Memory B cell (primary cell): Measurements from ENCODE around the gene CREB3L2.

Experiments used
- ATAC-seq: fragments of 150-1000 bp; cut with Tn5 transposase; 2 replicates; pipeline ENCODE4 v1.10.0; 2021; ENCODE audit warnings: low read depth, mild to moderate bottlenecking, moderate library complexity
- DNase-seq, 2 donors: peaks; one replicate each; pipeline ENCODE4 v3.0.0; 2022; ENCODE audit warnings: low spot score in 2 of 2
- H3K27ac Mint-ChIP-seq: one replicate; pipeline ENCODE4 v1.8.0; 2022; ENCODE audit warnings: mild to moderate bottlenecking, moderate library complexity, mixed read lengths
- H3K27me3 Mint-ChIP-seq: one replicate; pipeline ENCODE4 v1.8.0; 2022; ENCODE audit warnings: mixed read lengths
- H3K36me3 Mint-ChIP-seq: one replicate; pipeline ENCODE4 v1.8.0; 2022; ENCODE audit warnings: mild to moderate bottlenecking, mixed read lengths
- H3K4me1 Mint-ChIP-seq: one replicate; pipeline ENCODE4 v1.8.0; 2022; ENCODE audit warnings: mixed read lengths
- H3K4me3 Mint-ChIP-seq: one replicate; pipeline ENCODE4 v1.8.0; 2022; ENCODE audit warnings: mild to moderate bottlenecking, moderate library complexity, mixed read lengths
- H3K9me3 Mint-ChIP-seq: one replicate; pipeline ENCODE4 v1.8.0; 2022; ENCODE audit warnings: mixed read lengths

The CREB3L2 gene

GRCh38 chr7:137952426-137952805 lies 49.5 kb downstream of the CREB3L2 start:
- no peak overlapping the region for H3K27ac Mint-ChIP-seq
- no peaks in the 10 kb centered on the region for H3K27me3 Mint-ChIP-seq
- DNase-seq: no peak
- no peak overlapping the region for H3K4me3 Mint-ChIP-seq
- H3K36me3 Mint-ChIP-seq: peaks cover 3% of the 10 kb centered on the region
- peaks cover 5% of the 10 kb centered on the region for H3K4me1 Mint-ChIP-seq
- no peak for ATAC-seq
- no peaks in the 10 kb centered on the region for H3K9me3 Mint-ChIP-seq

- H3K9me3 Mint-ChIP-seq: no peaks in the 10 kb centered on the region
- no peak overlapping the region for H3K4me3 Mint-ChIP-seq
- peaks cover 5% of the 10 kb centered on the region for H3K4me1 Mint-ChIP-seq
- no peaks in the 10 kb centered on the region for H3K27me3 Mint-ChIP-seq
- H3K36me3 Mint-ChIP-seq: peaks cover 3% of the 10 kb centered on the region
- DNase-seq (no peak), ATAC-seq (no peak)
- no peak overlapping the region for H3K27ac Mint-ChIP-seq
Observed at GRCh38 chr7:137951700-137952425, 50.0 kb downstream of the CREB3L2 start.

GRCh38 chr7:137950967-137951366 lies 50.9 kb downstream of the CREB3L2 start:
- Mint-ChIP-seq H3K36me3 (peaks cover 3% of the 10 kb centered on the region), H3K27ac (no peak overlapping the region)
- no peak for DNase-seq

GRCh38 chr7:137950263-137950621 lies 51.6 kb downstream of the CREB3L2 start:
- Mint-ChIP-seq H3K36me3 (peaks cover 3% of the 10 kb centered on the region), H3K4me1 (peaks cover 5% of the 10 kb centered on the region), H3K27me3 (no peaks in the 10 kb centered on the region), H3K27ac (no peak overlapping the region), H3K4me3 (no peak overlapping the region), H3K9me3 (no peaks in the 10 kb centered on the region)
- ATAC-seq: no peak
- DNase-seq: no peak

More at GRCh38 chr7:137950967-137951366, 50.9 kb downstream of the CREB3L2 start:
- Mint-ChIP-seq H3K27me3 (no peaks in the 10 kb centered on the region), H3K4me1 (peaks cover 5% of the 10 kb centered on the region), H3K9me3 (no peaks in the 10 kb centered on the region), H3K4me3 (no peak overlapping the region)
- no peak for ATAC-seq

GRCh38 chr7:137949416-137950262 lies 52.2 kb downstream of the CREB3L2 start:
- peaks cover 5% of the 10 kb centered on the region for H3K4me1 Mint-ChIP-seq
- no peaks in the 10 kb centered on the region for H3K27me3 Mint-ChIP-seq
- ATAC-seq (no peak), DNase-seq (no peak)
- H3K36me3 Mint-ChIP-seq: peaks cover 3% of the 10 kb centered on the region
- no peaks in the 10 kb centered on the region for H3K9me3 Mint-ChIP-seq
- no peak overlapping the region for H3K27ac Mint-ChIP-seq
- no peak overlapping the region for H3K4me3 Mint-ChIP-seq

GRCh38 chr7:137948845-137949330 lies 53.0 kb downstream of the CREB3L2 start:
- Mint-ChIP-seq H3K27ac (no peak overlapping the region), H3K36me3 (peaks cover 3% of the 10 kb centered on the region), H3K4me3 (no peak overlapping the region), H3K4me1 (peaks cover 5% of the 10 kb centered on the region), H3K9me3 (no peaks in the 10 kb centered on the region), H3K27me3 (no peaks in the 10 kb centered on the region)
- DNase-seq (no peak), ATAC-seq (no peak)

- DNase-seq (no peak), ATAC-seq (no peak)
- Mint-ChIP-seq H3K4me1 (peaks cover 3% of the 10 kb centered on the region), H3K9me3 (no peaks in the 10 kb centered on the region), H3K27me3 (no peaks in the 10 kb centered on the region), H3K27ac (no peak overlapping the region), H3K36me3 (peaks cover 1% of the 10 kb centered on the region), H3K4me3 (no peak overlapping the region)
Observed at GRCh38 chr7:137948083-137948844, 53.6 kb downstream of the CREB3L2 start.

GRCh38 chr7:137947046-137947445 lies 54.8 kb downstream of the CREB3L2 start:
- Mint-ChIP-seq H3K9me3 (no peaks in the 10 kb centered on the region), H3K27me3 (no peaks in the 10 kb centered on the region), H3K36me3 (no peaks in the 10 kb centered on the region), H3K4me1 (peaks cover 2% of the 10 kb centered on the region), H3K4me3 (no peak overlapping the region), H3K27ac (no peak overlapping the region)
- DNase-seq (no peak), ATAC-seq (no peak)

GRCh38 chr7:137946011-137946410 lies 55.9 kb downstream of the CREB3L2 start:
- no peak overlapping the region for H3K27ac Mint-ChIP-seq
- no peaks in the 10 kb centered on the region for H3K27me3 Mint-ChIP-seq
- no peaks in the 10 kb centered on the region for H3K9me3 Mint-ChIP-seq
- DNase-seq: no peak
- no peak for ATAC-seq
- no peak overlapping the region for H3K4me3 Mint-ChIP-seq
- no peaks in the 10 kb centered on the region for H3K36me3 Mint-ChIP-seq
- peaks cover 2% of the 10 kb centered on the region for H3K4me1 Mint-ChIP-seq

GRCh38 chr7:137944168-137944567 lies 57.7 kb downstream of the CREB3L2 start:
- H3K27ac Mint-ChIP-seq: no peak overlapping the region
- H3K4me1 Mint-ChIP-seq: no peaks in the 10 kb centered on the region
- no peak for DNase-seq
- H3K36me3 Mint-ChIP-seq: no peaks in the 10 kb centered on the region
- no peaks in the 10 kb centered on the region for H3K27me3 Mint-ChIP-seq
- no peaks in the 10 kb centered on the region for H3K9me3 Mint-ChIP-seq
- H3K4me3 Mint-ChIP-seq: no peak overlapping the region
- ATAC-seq: no peak

- Mint-ChIP-seq H3K9me3 (no peaks in the 10 kb centered on the region), H3K4me3 (no peak overlapping the region), H3K36me3 (no peaks in the 10 kb centered on the region), H3K27ac (no peak overlapping the region), H3K4me1 (no peaks in the 10 kb centered on the region), H3K27me3 (no peaks in the 10 kb centered on the region)
- ATAC-seq: no peak
- no peak for DNase-seq
Observed at GRCh38 chr7:137943132-137943551, 58.7 kb downstream of the CREB3L2 start.

- DNase-seq: no peak
- Mint-ChIP-seq H3K4me3 (no peak overlapping the region), H3K27ac (no peak overlapping the region), H3K4me1 (no peaks in the 10 kb centered on the region), H3K36me3 (no peaks in the 10 kb centered on the region), H3K9me3 (no peaks in the 10 kb centered on the region), H3K27me3 (no peaks in the 10 kb centered on the region)
- no peak for ATAC-seq
Observed at GRCh38 chr7:137942484-137943115, 59.3 kb downstream of the CREB3L2 start.

- Mint-ChIP-seq H3K27ac (no peak overlapping the region), H3K36me3 (no peaks in the 10 kb centered on the region), H3K4me1 (peaks cover 6% of the 10 kb centered on the region), H3K4me3 (no peak overlapping the region), H3K27me3 (no peaks in the 10 kb centered on the region), H3K9me3 (no peaks in the 10 kb centered on the region)
- no peak for DNase-seq
- ATAC-seq: no peak
Observed at GRCh38 chr7:137940656-137941518, 61.0 kb downstream of the CREB3L2 start.
